ENCODE measurements around the gene GRM4. TPM values are rescaled to one million over a fixed set of nuclear protein-coding genes. Genes with fewer than 3 reads are reported as not detected.

Gene GRM4
- total and polyA plus RNA-seq, 4 donors, result not detected

GRCh38 chr6:33989016-33989854 is 156.7 kb downstream of the GRM4 start:
- no peak overlapping the region for H3K9ac ChIP-seq (ENCODE audit: low read depth in 1 of 2, low read length in 2 of 2)
- TF ChIP-seq HNF4G (IDR thresholded peaks at IDR 0.05) (no peak), MAX (IDR thresholded peaks at IDR 0.05) (no peak), SP1 (IDR thresholded peaks at IDR 0.05) (no peak), GABPA (IDR thresholded peaks at IDR 0.05 in 1 of 2, conservative IDR thresholded peaks at IDR 0.05 in 1 of 2) (no peak), CTCF (IDR thresholded peaks at IDR 0.05; ENCODE audit: low read depth, low read length, missing input control) (no peak), FOXA2 (IDR thresholded peaks at IDR 0.05) (no peak)
- H3K9me3 ChIP-seq (ENCODE audit: control insufficient read depth in 4 of 4, low read length in 3 of 4), result no peaks in the 10 kb centered on the region
- DNase-seq (ENCODE audit: low spot score), result peak; percentile 26
- H3K4me3 ChIP-seq (ENCODE audit: low read depth in 1 of 3, low read length in 3 of 3), result no peak overlapping the region
- 83% methylated on average over 13 of the region's 13 CpGs for WGBS
- H3K27ac ChIP-seq (ENCODE audit: low read depth in 1 of 2, low read length in 2 of 2), result no peak overlapping the region
- H3K36me3 ChIP-seq (ENCODE audit: control insufficient read depth in 4 of 4, insufficient read depth in 3 of 4, low read depth in 1 of 4, low read length in 3 of 4), result no peaks in the 10 kb centered on the region
- peaks cover 0 to 7% (median 4%) of the 10 kb centered on the region in 4 donors for H3K4me1 ChIP-seq (ENCODE audit: control insufficient read depth in 4 of 4, insufficient read depth in 4 of 4, low read length in 3 of 4)
- no peaks in the 10 kb centered on the region for H3K27me3 ChIP-seq (ENCODE audit: control insufficient read depth in 4 of 4, insufficient read depth in 4 of 4, low read length in 3 of 4)

DNA sequence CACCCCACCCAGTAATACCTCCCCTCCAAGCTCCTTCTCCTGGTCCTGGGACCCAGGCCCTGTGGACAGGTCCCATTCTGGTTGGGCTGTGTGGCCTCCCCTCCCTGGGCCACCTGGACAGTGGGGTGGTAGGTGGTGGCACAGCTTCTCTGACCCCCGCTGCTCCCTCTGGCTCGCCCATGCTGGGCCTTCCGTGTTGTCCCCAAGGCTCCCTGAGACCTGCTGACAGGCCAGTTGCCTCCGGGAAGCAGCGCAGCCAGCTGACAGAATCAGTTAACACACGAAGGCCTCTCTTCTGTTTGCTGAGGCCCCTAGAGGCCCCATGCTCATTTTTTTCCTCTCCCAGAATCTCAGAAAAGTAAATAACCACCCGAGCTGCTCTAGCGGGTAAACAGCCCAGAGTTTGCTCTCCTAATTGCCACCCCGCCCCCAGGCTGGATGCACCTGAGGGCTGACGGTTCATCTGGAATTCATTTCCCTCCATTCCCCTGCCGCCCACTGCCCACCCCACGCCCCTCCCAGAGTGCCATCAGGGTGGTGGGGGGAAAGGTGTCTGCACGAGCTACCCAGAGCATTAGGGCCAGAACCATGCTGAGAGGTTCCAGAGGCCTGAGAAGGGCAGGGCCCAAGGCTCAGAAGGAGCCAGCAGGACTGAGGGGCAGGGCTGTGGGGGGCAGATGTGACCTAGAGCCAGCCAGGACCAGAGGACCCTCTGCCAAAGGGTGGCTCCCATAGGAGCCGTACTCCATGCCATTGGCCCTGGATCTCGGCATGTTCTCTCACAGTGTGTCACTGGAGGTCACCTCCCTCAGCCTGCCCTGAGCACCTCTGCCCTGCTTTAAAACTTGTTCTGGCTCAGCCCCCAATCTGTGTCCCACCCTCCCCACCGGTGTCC is 157.5 kb downstream of the GRM4 start:
- 43% methylated on average over 16 of the region's 16 CpGs for WGBS
- Histone ChIP-seq H3K27me3 (ENCODE audit: control insufficient read depth in 4 of 4, insufficient read depth in 4 of 4, low read length in 3 of 4) (no peaks in the 10 kb centered on the region), H3K9me3 (ENCODE audit: control insufficient read depth in 4 of 4, low read length in 3 of 4) (no peaks in the 10 kb centered on the region), H3K27ac (ENCODE audit: low read depth in 1 of 2, low read length in 2 of 2) (no peak overlapping the region), H3K4me1 (ENCODE audit: control insufficient read depth in 4 of 4, insufficient read depth in 4 of 4, low read length in 3 of 4) (peaks cover 0 to 9% (median 7%) of the 10 kb centered on the region in 4 donors), H3K9ac (ENCODE audit: low read depth in 1 of 2, low read length in 2 of 2) (no peak overlapping the region), H3K4me3 (ENCODE audit: low read depth in 1 of 3, low read length in 3 of 3) (no peak overlapping the region), H3K36me3 (ENCODE audit: control insufficient read depth in 4 of 4, insufficient read depth in 3 of 4, low read depth in 1 of 4, low read length in 3 of 4) (no peaks in the 10 kb centered on the region)
- peak; percentile 56 for DNase-seq (ENCODE audit: low spot score)
- TF ChIP-seq GABPA (IDR thresholded peaks at IDR 0.05 in 1 of 2, conservative IDR thresholded peaks at IDR 0.05 in 1 of 2) (no peak), FOXA2 (IDR thresholded peaks at IDR 0.05) (no peak), ATF3 (IDR thresholded peaks at IDR 0.05) (no peak), EGR1 (IDR thresholded peaks at IDR 0.05; ENCODE audit: low read depth in 2 of 2) (no peak), TAF1 (conservative IDR thresholded peaks at IDR 0.05) (no peak)

GRCh38 chr6:33987531-33988021 is 158.3 kb downstream of the GRM4 start:
- Histone ChIP-seq H3K27me3 (ENCODE audit: control insufficient read depth in 4 of 4, insufficient read depth in 4 of 4, low read length in 3 of 4) (no peaks in the 10 kb centered on the region), H3K4me3 (ENCODE audit: low read depth in 1 of 3, low read length in 3 of 3) (no peak overlapping the region), H3K4me1 (ENCODE audit: control insufficient read depth in 4 of 4, insufficient read depth in 4 of 4, low read length in 3 of 4) (peaks cover 0 to 17% (median 14%) of the 10 kb centered on the region in 4 donors), H3K27ac (ENCODE audit: low read depth in 1 of 2, low read length in 2 of 2) (no peak overlapping the region), H3K9ac (ENCODE audit: low read depth in 1 of 2, low read length in 2 of 2) (no peak overlapping the region), H3K9me3 (ENCODE audit: control insufficient read depth in 4 of 4, low read length in 3 of 4) (no peaks in the 10 kb centered on the region), H3K36me3 (ENCODE audit: control insufficient read depth in 4 of 4, insufficient read depth in 3 of 4, low read depth in 1 of 4, low read length in 3 of 4) (no peaks in the 10 kb centered on the region)
- 88% methylated on average over 13 of the region's 13 CpGs for WGBS
- DNase-seq (ENCODE audit: low spot score), result no peak
- no peak for TF ChIP-seq RAD21 (IDR thresholded peaks at IDR 0.05)
- TF ChIP-seq HNF4G (IDR thresholded peaks at IDR 0.05), result no peak
- no peak for TF ChIP-seq MAX (IDR thresholded peaks at IDR 0.05)
